ENCODE data around the gene LRRTM4.
"Not testable (repeated sequence)": the region's sequence is repeated elsewhere in the genome, so short reads cannot be mapped to it uniquely, and the experiment has no call there.

Gene LRRTM4

GRCh38 chr2:76713312-76713711 is 808.9 kb downstream of the LRRTM4 start:
- DNase-seq = no peak

DNA sequence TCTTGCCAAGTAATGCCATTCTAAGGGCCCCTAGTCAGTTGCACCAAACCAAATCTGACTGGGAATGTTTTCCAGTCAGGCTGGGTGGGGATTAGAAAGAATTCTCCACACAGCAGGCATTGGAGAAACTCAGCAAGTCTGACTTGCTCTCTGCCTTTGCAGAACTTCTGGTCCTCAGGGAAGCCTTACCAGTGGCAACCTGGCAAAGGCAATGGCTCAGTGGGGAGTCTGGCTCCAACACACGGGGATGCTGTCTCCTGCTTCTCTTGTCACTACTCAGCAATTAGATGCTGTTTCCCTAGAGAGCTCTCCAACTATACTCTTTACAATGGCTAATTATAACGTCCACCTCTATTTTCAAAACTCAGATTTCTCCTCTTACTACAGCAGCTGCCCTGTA is 810.7 kb downstream of the LRRTM4 start:
- DNase-seq = no peak

GRCh38 chr2:76700894-76701293 is 821.3 kb downstream of the LRRTM4 start:
- no peak for DNase-seq

DNA sequence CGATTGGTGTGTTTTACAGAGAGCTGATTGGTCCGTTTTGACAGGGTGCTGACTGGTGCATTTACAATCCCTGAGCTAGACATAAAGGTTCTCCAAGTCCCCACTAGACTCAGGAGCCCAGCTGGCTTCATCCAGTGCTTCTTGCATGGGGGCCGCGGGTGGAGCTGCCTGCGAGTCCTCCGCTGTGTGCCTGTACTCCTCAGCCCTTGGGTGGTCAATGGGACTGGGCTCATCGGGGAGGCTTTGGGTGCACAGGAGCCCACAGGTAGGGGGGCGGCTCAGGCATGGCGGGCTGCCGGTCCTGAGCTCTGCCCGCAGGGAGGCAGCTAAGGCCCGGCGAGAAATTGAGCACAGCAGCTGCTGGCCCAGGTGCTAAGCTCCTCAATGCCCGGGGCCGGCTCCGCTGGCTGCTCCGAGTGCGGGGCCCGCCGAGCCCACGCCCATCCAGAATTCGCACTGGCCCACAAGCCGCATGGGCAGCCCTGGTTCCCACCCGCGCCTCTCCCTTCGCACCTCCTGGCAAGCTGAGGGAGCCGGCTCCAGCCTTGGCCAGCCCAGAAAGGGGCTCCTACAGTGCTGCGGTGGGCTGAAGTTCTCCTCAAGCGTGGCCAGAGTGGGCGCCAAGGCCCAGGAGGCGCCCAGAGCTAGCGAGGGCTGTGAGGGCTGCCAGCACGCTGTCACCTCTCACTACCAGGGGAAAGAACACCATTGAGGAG is 824.0 kb downstream of the LRRTM4 start:
- not testable (repeated sequence) for DNase-seq
